ENCODE results near the gene MS4A15. TPM values are rescaled to one million over a fixed set of nuclear protein-coding genes. Genes with fewer than 3 reads are reported as not detected.
"Not testable (repeated sequence)": the region's sequence is repeated elsewhere in the genome, so short reads cannot be mapped to it uniquely, and the experiment has no call there.

The MS4A15 gene, protein sequence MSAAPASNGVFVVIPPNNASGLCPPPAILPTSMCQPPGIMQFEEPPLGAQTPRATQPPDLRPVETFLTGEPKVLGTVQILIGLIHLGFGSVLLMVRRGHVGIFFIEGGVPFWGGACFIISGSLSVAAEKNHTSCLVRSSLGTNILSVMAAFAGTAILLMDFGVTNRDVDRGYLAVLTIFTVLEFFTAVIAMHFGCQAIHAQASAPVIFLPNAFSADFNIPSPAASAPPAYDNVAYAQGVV
- not detected in 2 replicates for total RNA-seq

DNA sequence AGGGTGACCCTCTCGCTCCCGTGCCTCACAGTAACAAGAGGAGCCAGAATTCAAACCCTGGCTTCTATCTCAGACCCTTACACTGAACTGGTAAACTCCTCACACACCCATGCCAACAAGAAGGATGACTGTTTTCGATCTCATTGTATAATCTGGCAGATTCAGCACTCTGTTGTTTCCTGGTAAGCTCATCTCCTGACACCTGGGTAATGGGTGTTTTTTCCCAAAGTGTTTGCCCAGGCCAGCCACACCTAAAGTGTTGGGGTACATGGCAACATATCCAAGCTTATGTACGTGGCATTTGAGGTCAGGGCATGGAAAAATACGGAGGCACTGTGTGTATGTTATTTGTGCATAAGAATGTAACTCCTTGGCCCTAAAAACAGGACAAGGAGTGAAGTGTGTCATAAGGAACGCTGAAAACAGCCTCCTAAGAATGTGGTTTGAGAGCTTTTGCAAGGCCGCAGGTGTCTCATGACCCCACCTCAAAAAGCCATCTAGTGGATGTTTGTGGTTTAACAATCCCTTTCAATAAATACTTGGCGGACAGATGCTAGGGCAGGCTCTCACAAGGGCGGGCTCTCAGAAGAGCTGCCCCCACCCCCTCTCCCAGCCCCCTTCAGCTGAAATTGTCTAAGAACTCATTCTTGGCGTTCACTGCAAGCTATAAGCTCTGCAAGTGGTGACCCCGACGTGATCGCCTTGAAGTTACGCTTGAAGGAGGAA, at the start of gene MS4A15:
Gene MS4A15, plus strand, starts transcription at position 561 of the 726 bp plus-strand sequence. CDS start 6,867 bp downstream, outside the sequence.
- DNase-seq (ENCODE audit: low read depth, low spot score): no peak

DNA sequence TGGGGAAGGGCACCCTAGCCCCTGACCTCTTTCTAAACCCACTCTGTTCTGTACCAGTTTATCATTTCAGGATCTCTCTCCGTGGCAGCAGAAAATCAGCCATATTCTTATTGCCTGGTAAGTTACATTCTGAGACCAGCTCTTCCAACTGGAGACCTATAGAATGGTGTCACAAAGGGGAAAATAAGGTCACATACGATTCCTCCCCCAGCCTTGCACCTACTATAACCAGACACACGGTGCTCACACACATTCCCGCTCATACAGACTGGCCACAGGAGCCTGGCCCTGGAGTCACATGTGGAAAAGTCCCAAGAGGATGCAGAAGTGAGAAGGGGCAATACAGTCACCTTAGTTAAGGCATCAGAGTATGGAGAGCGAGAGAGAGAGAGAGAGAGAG, 49.7 kb upstream of the MS4A15 start:
- DNase-seq (ENCODE audit: low read depth, low spot score): no peak

DNA sequence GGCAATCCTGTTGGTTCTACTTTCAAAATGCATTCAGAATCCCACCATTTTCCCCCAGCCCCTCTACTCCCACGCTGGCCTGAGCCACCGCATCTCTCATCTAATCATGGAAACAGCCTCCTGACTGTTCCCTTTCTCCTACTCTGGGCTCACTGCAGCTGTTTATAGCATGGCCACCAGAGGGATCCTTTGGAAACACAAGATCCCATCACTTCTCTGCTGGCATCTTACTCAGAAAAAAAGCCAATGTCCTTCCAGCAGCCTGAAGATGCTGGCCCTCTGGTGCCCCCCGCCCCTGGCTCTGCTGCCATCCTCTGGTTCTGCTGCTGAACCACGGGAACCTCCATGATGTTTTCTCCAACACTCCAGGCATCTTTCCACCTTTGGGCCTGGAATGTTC, 46.2 kb upstream of the MS4A15 start:
- DNase-seq (ENCODE audit: low read depth, low spot score): no peak

DNA sequence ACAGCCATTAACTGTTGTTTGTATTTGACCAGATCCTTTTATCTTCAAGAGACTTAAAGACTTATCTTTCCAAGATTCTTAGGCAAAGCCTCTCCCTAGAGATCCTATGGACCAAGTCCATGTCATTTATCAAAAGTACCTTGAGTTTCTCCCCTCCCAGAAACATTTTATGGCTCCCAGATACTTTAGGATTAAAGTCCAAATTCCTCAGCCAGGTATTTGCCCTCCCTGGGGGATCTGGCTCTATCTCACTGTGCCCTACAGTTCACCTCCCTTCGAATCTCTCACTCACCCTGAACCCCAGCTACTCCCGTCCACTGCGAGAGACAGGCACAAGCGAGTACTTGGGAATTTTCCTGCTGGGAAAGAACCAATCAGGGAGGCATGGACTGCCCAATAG, 45.4 kb upstream of the MS4A15 start:
- no peak for DNase-seq (ENCODE audit: low read depth, low spot score)

DNA sequence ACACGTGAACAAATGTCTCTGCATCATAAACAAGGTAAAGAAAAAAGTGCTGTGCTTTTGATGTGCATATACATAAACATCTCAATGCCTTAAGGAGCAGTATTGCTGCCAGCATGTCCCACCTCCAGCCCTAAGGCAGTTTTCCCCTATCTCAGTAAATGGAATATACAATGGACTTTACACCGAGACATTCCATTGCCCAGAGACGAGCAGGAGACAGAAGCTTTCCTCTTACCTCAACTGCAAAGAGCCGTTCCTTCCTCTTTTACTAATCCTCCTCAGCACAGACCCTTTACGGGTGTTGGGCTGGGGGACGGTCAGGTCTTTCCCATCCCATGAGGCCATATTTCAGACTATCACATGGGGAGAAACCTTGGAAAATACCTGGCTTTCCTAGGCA, 43.2 kb upstream of the MS4A15 start:
- not testable (repeated sequence) for DNase-seq (ENCODE audit: low read depth, low spot score)

DNA sequence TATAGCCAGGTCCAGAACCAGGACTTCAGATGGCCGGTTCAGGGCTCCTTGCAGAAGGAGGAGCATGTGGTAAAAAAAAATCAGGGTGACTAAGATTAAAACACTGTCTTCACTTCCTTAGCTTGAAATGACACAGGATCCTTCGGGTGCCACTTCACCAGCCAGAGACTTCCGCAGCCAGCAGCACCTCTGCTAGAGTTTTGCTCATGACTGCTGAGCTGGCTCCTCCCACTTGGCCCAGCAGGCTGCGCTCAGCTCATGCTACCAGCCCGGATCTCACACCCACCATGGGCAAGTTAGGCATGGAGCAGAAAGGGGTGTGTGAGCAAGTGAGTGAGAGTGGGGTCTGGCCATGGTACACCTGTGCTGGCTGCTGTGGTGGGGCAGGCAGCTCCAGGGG, 38.7 kb upstream of the MS4A15 start:
- DNase-seq (ENCODE audit: low read depth, low spot score): no peak

DNA sequence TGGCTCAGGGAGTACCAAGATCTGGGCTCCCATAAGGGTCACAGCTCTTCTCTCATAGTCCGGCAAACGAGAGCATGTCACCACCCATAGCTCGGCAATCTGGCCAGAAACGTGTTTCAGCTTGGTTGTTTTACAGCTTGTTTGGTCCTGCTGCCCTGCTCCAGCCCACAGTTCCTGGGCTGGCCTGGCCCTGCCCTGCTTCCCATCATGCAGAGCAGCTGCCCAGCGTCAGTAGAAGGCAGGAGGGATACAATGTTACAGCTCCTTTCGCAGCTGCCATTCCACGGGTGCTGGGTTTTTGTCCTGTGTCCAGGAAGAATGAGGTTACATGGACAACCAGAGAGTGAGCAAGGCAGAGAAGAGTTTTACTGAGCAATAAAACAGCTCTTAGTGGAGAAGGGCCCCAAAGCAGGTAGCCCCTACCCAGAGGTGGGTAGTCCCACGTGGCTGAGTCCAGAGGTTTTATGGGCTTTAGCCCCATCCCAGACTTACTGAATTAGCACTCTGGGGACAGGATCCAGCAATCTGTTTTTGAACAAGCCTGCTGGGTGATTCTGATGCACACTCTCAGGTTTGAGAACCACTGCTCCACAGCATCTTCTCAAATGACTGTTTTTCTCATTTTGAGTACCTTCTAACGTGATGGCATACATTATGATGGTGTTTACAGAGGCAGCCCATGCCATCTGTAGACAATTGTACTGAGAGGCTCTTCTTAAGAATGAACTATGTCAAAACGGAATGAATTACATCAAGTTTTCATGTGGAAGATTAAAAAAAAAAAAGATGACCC, 37.9 kb upstream of the MS4A15 start:
- no peak for DNase-seq (ENCODE audit: low read depth, low spot score)

DNA sequence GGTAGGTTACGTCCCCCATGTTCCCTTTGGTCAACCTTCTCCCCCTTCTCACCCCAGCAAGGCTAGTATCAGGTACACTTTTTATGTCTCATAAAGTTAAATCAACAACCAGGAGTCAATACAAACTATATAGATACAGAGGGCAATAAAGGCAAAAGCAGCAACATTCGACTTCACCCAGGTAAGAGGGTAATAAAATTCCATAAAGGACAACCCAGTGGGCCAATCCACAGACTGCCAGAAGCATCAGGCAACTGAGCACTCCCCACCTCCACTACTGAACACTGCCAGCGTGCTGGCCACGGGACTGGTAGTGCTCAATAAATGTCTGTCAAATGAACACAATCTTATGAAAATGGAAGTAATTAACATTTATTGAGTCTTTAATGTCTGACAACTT, 37.3 kb upstream of the MS4A15 start:
- DNase-seq (ENCODE audit: low read depth, low spot score): no peak

DNA sequence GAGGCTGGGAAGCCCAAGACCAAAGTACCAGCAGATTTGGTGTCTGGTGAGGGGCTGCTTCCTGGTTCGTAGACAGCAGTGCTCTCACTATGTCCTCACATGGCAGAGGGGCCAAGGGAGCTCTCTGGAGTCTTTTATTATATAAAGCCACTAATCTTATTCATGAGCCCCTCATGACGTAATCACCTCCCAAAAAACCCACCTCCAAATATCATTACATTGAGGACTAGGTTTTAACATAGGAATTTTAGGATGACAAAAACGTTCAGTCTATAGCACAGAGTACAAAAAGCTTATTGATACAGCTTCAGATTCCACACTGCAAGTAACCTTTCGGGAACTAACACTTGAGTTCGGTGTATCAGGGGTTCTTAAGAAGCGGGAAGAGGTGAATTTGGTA, 36.2 kb upstream of the MS4A15 start:
- DNase-seq (ENCODE audit: low read depth, low spot score): no peak

DNA sequence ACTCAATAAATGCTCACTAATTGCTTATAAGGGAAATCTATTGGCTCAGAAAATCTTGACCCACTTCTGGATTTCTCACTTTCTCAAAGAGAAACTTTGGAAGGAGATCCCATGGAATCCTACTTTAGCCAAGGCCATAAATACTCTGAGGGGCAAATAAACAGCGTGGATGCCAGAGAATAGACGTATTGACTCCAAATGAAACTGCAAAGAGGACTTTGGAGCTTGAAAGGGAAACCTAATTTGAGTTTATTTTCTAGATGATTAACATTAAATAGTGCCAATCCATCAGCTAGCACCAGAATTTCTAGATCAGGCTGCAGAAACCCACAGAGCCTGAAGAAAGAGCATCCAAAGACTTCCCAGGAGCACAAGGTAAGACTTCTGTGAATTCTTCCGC, 32.2 kb upstream of the MS4A15 start, which contains the start of gene MS4A18:
Gene MS4A18, plus strand, starts transcription at position 301 of the 400 bp plus-strand sequence.
- no peak for DNase-seq (ENCODE audit: low read depth, low spot score)

DNA sequence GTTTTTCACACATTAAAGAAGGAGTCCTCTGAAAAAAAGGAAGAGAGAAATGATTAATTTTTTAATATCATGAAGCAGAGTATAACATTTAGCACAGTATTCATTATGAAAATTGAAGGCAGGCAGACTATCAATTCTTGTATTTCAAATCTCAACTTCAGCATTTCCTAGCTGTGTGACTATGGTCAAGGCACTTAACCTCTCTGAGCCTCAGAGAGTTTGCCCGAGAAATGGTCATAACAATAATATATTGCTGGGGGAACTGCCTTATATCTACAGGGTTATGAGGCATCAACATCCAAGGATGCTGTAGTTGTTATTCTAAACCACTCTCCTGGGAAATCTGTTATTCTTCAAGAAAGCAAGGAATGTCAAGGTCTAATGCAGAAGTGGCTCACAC, 31.1 kb upstream of the MS4A15 start:
- no peak for DNase-seq (ENCODE audit: low read depth, low spot score)

DNA sequence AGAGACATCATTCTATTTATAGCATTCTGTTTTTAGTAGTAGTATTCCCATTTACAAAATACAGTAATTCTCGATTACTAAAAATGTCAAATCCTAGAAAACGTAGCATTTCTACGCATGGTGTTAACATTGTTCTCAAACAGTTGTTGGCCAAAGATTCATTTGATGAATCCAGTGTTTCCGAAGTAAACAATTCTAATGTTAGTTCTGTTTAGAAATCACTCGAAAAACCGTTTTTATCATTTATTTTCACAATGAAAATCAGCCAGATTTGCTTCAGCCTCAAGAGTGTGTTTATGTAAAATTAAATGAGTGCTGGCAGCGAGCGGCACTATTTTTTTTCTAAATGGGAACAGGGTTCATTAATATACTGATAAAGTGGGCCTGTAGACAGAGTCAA, 25.1 kb upstream of the MS4A15 start:
- DNase-seq (ENCODE audit: low read depth, low spot score): no peak

DNA sequence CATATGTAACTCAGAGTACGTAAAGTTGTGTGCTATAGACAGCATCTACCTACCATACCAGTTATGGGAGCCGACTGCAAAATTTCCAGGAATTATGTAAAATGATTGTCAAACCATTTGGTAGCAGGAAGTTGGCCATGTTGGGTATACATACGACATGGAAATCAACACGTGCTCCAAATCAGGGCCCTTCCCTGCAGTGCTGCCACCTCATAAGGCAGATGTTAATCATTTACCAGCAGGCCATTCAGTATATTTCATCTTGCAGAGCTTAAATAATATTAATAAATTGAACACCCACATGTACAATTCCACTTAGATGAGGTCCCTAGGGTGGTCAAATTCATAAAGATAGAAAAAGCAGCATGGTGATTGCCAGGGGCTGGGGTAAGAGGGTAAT, 22.4 kb upstream of the MS4A15 start:
- DNase-seq (ENCODE audit: low read depth, low spot score): no peak

DNA sequence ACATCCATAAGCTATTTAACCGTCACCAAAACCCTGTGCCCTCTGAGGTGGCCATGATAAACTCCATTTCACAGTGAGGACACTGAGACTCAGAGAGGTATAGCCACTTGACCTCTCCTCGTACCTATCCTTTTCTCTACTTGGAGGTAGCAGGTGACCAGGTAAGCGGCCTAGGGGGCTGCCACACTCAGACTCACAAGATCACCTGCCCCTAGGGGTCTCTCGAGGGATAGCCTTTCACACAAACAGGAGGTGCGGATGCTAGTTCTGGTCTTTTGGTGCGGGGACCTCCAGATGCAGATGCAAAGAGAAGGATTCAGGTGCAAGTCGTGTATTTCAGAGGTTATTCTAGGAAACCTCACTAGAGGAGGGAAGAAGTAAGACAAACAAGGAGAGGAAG, 17.6 kb upstream of the MS4A15 start:
- no peak for DNase-seq (ENCODE audit: low read depth, low spot score)

DNA sequence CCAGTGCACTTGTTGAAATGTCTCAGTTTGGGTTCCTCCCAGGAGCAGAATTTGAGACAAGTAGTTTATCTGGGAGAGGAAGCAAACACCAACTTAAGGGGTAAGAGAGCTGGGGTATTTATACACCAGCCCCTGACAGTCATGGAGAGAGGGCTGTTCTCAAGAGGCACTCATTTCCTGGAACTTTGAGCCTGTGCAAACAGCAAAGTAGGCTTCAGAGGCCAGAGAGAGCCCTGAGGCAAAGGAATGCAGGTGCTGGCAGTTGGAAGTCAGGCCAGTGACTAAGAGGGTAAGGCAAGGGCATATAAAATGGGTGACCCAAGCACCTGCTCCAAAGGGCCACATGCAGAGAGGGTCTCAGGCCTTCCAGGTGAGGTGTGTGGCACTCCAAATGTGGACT, 16.1 kb upstream of the MS4A15 start:
- DNase-seq (ENCODE audit: low read depth, low spot score): no peak

DNA sequence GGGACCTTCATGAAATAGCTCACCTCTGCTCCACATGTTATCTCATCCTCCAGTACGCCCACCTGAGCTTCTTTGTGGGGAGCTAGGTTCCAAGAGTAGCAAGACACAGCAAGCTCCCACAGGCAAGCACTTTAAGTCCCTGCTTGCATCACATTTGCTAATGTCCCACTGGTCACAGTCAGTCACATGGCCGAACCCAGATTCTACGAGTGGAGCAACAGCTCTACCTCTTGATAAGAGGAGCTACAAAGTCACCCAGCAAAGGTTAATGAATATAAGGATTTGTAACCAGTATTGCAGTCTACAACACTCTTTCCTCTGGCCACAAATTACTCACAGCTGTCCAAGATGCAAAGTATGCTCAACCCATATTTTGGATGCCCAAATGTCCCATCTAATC, 15.2 kb upstream of the MS4A15 start:
- no peak for DNase-seq (ENCODE audit: low read depth, low spot score)

DNA sequence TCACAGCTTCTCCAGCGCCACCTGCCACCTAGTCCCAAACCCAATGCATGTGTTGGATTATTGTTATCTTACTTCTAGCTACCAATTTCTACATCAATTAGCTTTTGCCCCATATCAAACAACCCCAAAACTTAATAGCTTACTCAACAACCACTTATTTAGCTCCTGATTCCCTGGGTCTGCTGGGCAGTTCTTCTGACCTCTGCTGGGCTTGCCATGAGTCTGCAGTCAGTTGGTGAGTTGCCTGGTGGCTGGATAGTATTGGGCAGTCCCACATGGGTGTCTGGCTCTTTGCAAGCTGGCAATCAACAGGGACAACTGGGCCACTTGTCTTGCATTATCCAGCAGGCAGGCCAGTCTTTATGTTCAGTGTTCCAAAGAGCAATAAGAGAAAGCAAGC, 13.6 kb upstream of the MS4A15 start:
- DNase-seq (ENCODE audit: low read depth, low spot score): no peak

DNA sequence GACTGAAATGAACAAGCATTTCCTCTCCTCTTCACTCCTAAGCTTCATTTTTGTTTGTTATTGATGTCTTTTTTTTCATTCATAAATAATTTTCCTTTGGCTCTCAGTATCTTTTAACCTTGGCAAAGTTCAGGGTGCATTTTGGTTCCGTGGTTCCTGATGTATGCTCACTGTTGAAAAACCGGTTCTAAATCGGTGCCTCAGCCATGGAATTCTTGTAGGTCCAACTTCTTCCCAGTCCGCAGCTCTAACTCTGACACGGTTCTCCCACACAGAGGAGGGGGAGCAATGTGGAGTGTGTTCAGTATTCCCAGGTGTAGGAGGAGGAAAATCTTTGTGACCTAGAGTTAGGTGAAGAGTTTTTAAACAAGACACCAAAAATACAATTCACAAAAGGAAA, 12.6 kb upstream of the MS4A15 start:
- no peak for DNase-seq (ENCODE audit: low read depth, low spot score)

DNA sequence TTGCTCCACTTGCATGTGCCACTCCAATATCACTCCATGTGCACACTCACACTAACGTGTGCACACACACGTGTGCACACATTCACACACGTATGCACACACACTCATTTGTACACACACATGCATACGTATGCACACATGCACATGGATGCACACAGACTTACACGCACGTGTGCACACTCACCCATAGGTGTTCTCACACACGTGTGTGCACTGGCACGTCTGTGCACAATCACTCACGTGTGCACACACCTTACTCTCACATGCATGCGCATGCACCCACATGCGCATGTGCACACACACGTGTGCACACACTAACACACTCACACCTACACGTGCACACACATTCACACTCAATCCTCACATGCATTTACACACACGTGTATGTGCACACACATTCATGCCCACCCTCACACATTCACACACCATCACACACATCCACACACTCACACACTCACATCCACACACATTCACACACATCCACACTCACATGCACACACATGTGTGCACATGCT, 9.3 kb upstream of the MS4A15 start:
- DNase-seq (ENCODE audit: low read depth, low spot score): no peak

DNA sequence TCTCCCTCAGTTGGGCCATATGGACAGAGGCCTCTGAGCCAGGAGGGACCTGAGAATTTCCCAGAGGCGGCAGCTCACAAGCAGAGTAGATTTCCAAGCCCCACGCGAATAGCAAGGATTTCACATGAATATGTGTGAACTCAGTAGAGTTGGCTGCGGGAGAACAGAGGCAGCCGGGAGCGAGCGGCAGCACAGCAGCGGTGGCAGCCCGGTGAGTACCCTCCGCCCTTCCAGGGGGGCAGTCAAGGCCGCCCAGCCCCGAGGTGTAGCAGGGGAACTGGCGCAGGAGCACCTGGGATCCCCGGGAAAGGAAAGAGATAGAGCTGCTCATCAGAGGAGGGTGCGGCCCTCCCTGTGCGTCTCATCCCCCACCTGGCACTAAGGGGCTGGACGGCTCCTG, 8.4 kb upstream of the MS4A15 start:
- DNase-seq (ENCODE audit: low read depth, low spot score): no peak

DNA sequence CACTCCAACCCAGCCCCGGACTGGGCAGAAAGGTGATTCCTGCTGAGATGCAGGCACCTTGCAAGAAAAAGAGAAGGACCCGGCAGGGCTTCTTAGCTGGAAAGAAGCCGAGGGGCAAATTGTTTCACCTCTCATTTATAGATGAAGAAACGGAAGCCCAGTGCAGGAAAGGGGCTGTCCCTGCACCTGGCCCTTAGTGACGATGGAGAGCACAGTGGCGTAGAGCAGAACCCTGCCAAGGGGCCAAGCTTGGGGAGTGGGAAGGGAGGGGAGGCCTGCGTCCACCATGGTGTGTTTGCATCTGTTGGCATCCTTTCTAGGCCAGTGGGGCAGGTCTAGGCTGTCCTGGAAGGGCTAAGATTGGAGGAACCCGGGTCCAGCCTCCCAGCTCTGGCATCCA, 7.8 kb upstream of the MS4A15 start:
- DNase-seq (ENCODE audit: low read depth, low spot score): no peak

DNA sequence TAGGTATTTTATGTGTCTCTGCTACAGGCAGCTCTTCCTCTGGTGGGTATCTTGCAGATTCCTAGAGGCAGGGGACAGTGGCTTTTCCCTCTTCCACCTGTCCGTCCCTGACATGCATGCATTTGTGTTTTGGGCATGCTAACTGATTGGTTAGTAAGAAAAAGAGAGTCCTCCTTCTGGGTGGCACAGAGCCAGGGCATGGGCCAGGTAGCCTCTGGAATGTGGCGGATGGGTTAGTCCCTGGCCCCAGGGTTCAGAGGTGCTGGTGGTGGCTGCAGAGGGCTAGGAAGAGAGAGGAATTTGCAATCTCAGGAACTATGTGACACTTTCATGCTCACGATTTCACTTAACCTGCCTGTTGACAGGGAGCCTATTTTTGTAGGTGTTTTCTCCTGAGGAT, 5.8 kb upstream of the MS4A15 start:
- DNase-seq (ENCODE audit: low read depth, low spot score): no peak
